HPDE6-E6E7 (cell line): ENCODE results near the gene HIVEP1.

Experiments
- DNase-seq: peaks from one replicate; pipeline ENCODE4 v3.0.0; 2011; ENCODE audit warnings: missing footprints; ENCODE audit errors: extremely low spot score

The HIVEP1 gene

DNA sequence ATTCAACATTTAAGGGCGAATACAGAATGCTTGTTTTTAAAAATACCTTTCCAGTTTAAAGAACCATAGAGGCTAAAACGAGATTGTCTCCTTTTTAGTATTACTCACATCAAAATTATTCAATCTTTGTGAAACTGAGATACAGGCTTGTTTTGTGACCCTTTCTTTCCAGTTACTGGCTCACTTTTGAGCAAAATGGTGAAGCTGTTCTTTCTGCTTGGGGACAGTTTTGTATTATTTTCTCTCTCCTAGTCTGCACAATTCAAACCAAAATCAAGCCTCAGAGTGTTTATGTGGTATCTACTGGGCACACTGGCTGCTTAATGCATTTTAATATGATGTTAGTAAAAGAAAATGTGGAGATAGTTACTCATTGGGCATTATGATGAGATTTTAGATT, 36.5 kb downstream of the HIVEP1 start:
- no peak for DNase-seq

DNA sequence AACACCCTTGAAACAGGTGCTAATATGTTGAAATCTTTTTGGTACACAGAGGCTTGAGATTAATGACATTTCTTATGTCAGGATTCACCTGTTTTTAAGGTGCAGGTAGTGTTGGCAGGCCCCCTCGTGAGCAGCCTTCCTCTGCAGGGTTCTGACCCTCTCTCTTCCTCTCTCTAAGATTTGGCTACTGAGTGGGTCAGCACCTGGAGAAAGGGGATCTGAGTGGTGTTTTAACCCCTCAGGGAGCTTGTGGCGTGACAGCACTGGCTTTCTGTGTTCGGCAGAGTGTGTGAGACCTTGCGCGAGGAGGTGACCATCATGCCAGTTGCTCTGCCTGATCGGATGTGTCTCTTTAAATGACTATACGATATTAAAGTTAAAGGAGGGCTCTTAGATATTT, 37.1 kb downstream of the HIVEP1 start:
- DNase-seq = no peak

DNA sequence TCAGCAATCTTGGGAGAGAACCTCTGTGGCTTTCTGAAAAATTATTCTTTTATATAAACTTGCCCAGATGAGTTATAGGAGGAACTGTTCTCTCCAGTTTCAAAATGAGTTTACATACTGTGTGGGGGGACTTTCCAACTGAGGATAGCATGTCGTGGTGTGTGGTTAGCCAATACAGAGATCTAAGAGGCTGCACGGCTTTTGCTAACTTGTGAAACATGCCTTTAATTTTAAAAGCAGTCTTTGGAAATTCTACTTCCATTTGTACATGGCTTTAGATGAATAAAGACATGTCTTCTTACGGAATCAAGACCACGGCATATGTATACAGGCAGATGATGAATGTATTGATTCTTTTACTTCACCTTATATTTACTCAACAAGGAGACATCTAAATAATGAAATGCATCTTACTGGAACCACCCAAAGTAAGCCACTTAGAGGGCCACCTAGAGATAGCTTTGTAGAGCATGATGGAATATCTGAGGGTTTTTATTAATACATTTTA, 39.8 kb downstream of the HIVEP1 start:
- no peak for DNase-seq

DNA sequence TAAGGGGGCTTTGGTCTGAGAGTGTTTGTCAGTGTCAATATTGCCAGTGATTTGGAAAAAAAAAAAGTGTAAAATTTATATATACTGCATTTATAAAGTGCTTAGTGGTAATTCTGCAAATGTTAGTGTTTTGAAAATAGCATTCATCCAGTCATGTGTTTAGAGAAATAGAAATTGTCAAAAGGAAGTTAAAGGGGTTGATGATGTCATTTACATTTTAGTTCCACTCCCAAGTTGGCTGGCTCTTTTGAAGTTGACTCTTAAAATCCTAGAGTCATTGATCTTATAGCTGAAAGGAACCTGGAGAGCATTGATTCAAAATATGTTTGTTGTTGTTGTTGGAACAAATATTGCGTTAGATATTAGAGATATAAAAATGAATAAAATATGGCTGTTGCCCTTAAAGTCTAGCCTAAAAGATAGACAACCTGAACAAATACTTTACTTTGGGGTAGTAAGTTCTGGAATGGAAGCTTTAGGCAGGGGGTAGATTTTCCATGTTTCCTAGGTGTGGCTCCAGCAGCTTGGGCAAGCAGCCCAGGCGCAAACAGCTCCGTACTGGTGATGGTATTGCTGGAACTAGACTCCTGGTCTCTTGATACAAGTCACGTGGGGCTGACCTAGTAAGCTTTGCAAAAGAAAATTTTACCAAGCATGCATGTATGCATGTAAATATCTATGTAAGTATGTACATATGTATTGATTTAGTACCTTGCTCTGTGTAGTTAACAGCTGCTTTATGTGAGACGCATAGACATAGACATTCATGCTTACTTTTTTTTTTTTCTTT, 46.3 kb downstream of the HIVEP1 start:
- no peak for DNase-seq

DNA sequence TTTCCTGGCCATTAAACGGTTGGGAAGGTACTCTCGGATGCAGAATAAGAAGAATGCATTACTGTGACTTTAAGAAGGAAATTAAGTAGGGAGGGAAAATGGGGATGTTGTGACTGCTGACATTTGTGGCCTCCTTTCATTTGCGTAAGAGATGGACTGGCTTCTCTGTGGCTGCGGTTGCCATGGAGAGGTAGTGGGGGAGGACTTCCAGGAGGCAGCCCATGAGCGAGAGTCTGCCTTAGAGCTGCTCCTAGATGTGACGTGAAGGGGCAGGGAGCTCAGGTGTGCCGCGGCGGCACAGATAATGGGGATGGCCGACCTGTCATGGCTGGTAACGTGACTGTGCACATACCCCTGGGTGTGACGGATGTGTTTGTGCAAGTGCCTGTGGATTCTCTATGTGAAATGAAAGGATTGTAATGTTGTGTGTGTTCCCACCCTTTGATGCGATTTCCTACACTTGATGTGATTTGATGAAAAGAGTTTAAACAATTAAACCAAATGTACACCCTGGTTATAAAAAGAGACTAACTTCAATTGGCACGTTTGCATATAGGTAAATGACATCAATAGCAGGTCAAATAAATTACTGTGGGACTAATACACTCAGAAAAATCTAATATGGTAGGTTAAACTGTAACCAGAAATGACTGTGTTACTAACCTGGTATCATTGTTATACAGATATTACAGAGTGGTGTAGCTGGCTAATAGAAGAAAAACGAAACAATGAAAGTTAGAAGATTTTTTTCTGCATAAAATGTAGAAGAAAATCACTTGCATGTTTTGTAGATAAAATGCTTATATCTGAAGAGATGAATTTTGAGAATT, 48.9 kb downstream of the HIVEP1 start:
- DNase-seq = peak; percentile 69

DNA sequence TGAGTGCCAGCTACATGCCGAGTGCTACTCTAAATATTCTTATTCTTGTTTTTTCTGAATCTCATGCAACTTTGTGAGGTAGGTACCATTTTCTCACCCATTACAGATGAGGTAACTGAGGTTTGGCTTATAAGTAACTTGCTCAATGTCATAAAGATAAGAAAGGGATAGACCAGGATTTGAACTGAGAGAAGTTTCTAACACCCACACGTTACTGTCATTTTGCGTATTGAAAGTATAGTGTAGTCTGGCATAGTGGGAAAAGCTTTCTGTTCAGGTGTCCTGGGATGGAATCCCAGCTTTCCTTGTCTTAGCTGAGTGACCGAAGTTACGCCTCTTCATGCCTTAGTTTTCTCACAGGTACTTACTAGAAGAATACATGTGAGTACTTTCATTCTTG, 50.5 kb downstream of the HIVEP1 start:
- no peak for DNase-seq

DNA sequence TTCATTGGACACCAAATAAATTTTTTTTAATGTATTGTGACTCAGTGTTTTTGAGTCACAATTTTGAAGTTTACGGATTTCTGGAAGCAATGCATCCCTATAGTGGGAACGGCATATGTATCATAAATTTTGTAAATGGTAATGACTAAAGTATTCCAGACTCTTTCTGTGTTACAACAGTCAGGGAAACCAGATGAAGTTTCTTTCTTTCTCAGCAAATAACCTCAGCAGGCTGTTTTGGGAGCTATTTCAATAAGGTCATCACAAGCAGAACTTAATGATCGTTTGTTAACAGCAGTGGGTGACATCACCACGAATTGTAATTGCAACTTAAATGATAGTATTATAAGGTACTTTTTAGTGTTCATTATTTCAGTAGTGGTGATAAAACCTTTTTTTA, 52.0 kb downstream of the HIVEP1 start:
- no peak for DNase-seq

DNA sequence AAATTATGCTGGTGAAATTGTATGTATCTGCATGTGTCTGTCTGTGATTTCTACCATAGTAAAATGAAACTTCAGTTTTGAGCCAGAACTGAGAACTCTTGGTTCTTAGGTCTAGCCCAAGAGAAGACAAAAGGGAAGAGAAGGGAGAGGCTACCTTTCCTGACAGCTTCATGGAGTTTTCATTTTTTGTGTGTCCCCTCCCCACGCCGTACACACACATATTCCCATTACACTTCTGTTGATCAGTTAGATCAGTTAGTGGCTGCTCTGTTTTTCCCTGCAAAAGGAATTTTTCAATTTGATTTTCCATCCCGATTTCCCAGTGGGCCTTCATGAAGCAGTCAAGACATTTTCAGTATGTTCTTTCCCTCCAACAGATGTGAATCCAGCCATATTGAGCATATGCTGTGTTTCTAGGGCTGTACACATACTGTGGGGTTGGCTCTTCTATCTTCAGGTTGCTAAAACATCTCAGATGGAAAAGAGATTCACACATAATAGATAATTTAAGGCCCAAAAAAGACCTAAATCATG, 52.5 kb downstream of the HIVEP1 start:
- no peak for DNase-seq

DNA sequence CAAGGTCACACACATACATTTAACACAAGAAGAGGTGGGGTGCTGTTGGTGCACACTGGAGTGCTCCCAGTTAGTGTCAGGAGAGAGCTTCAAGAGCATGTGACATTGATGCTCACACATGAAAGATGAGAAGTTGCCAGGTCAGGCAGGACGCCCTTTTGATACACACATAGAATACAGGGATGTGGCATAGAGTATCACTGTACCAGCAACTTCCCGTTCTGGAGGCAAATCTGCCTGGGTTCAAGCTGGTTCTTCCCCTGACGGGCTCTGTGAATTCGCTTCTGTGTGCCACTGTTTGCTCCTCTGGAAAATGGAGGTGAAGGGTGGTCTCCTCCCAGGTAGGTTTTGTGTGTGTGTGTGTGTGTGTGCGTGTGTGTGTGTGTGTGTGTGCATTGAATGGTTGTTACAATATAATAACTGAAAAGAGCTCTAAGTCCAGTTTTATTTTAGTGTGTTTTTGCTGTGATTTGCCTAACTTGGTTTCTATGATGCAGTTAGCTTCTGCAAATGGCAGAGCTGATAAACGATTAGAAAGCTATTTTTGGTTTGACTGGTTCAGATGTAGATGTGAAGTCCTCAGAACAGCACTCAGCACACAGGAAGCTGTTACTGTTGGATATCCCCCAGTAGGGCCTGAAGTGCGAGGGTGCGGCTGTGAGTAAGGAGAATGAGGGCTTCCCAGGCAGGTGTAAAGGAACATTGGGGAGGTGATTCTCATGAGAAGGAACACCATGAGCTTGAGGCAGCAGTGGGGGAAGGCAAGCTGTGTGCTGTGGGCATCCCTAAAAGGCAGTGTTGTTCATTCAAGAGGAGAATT, 53.4 kb downstream of the HIVEP1 start:
- no peak for DNase-seq

DNA sequence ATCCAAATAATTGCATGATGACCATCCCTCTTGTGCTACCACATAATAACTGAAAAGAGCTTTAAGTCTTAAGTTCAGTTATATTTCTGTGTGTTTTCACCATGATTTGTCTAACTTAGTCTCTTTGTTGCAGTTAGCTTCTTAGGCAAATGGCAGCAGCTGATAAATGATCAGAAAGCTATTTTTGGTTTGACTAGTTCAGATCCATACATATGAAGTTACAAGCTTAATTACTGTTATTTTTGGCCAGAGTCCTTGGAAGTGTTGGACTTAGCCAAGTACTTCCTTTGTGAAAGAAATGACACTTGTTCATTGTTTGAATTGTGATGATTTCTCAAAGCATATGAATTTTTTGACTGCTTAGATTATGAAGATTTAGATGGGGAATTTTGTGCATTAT, 54.2 kb downstream of the HIVEP1 start:
- no peak for DNase-seq

DNA sequence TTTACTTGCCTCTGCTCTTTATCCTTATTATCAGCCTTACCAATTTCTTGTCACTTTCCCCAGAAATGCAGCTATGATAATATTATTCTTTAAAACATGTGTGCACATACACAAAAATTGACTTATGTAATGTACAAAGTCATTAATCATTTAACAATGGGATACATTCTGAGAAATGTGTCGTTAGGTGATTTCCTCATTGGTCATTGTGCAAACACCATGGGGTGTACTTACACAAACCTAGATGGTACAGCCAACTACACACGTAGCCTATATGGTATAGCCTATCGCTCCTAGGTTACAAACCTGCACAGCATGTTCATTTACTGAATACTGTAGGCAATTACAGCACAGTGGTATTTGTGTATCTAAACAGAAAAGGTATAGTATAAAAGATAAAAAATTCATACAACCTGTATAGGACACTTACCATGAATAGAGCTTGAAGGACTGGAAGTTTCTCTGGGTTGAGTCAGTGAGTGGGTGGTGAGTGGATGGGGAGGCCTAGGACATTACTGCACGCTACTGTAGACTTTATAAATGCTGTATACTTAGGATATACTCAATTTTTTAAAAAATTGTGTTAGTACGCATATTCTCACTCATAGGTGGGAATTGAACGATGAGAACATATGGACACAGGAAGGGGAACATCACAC, 56.9 kb downstream of the HIVEP1 start:
- DNase-seq = no peak

DNA sequence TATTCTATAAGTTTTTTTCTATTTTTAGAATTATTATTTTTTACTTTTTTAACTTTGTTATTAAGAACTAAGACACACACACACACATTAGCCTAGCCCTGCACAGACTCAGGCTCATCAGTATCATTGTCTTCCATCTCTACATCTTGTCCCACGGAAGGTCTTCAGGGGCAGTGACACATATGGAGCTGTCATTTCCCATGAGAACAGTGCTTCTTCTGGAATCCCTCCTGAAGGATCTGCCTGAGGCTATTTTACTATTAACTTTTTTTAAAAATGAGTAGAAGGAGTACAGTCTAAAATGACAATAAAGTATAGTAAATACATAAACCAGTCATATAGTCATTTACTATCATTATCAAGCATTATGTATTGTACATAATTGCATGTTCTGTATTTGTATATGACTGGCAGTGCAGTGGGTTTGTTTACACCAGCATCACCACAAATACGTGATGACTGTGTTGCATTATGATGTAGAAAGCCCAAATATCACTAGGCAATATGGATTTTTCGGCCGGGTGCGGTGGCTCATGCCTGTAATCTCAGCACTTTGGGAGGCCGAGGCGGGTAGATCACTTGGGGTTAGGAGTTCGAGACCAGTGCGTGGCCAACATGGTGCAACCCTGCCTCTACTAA, 57.9 kb downstream of the HIVEP1 start:
- DNase-seq = no peak

DNA sequence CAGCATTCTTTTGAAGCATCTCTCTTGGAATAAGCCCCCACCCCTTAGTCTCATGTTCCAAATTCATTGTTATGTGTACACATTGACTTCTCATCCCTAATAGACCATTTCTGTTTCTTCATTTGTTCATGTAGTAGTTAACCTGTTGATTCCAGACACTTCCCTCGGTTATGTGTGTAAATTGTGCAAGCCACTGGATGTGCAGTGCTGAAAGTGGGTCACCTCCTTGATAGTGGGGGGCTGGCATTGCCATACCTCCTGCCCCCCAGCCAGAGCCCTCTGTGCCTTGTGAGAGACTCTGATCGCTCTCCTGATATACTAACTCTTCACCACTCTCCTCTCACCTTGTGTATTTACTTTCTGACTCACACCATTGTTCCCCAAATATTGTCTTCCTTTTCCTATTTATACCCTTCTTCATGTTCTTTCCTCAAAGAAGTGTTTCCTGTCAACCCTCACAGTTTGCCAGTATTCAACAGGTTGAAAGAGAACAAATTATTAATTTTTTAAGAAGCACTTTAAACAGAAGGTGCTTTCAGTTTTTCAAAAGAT, 59.0 kb downstream of the HIVEP1 start:
- DNase-seq = no peak

DNA sequence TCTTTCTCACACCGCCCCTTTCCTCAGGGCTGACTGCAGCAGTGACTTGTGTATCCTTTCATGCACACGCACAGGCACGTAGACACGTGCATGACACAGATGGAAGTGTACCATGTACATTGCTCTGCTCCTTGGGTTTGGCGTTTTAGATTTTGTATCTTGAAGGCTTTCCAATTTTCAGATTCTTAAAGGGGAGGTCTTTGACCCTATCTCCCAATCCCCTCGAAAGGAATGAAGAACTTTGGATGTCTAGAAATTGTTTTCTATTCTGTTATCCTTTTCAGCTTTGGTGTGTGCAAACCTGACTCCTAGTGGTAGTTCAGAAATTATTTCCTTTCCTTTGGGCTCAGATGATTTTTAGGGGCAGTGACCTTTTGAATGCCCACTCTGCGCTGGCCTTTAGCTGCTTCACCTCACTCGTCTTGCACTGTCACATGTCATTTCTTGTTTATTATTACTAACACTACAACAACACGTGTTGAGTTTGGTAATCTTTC, 63.0 kb downstream of the HIVEP1 start:
- DNase-seq = peak; percentile 29

DNA sequence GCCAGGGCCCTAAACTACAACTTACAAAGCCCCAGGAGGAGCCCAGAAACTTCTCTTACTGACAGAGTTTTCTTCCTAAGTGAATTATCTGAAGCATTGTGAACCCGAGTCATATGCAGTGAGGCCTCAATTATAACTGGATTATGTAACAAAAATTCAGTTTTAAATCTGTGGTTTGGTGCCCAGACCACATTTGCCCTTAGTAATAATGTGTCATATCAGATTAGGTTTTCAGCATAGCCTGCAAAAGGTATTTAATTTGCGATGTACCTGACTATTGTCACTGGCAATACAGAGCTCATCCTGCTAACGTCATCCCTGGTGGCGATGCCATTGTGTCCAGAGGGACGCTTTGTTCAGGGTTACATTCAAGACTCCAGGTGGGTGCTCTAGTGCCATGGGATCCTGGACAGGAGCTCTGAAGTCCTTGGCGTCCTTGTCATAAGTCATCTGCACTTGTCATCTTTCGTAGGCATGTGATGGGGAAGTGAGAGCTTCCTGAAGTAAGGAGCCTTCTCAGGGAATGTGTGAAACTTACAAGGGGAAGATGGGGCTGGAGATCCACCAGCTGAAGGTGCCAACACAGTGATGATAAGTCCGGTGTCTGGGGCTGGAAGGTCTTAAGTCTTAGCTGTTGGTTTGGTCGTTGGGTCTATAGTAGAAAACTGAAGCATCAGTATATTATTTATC, 65.1 kb downstream of the HIVEP1 start:
- no peak for DNase-seq

DNA sequence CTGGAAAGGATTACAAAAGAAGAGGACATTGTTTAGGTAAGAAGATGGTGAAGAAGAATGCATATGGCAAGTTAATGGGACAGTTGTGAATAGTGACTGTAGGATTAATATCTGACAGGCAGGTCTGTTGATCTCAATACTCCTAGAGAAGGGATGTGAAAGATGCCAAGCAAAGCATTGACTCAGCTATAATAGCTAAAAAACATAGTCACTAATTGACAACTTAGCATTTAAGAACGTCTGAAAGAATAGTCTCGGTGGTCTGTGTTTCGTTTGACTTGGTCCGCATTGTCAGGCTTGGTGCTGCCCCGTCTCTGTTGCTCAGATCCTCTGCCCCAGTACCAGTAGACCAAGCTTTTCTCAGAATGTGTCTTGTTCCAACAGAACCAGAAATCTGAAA, 65.9 kb downstream of the HIVEP1 start:
- DNase-seq = no peak

DNA sequence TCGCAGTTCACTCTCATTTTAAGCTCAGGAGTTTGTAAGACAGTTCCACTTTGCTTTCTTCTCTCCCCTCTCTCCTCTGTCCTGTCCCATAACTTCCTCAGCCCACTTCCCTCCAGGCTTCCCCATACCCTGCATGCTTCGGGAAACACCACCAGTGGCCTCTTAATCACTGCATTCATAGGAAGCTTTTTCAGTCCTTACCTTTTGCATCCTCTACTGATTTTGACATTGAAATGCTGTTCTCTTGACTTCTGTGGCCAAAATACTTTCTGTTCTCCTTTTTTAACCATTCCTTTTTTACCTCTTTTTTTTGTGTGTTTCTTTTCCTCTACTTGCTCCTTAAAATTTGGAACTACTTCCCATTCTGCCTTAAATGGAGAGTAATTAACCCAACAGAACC, 69.7 kb downstream of the HIVEP1 start:
- DNase-seq = no peak

DNA sequence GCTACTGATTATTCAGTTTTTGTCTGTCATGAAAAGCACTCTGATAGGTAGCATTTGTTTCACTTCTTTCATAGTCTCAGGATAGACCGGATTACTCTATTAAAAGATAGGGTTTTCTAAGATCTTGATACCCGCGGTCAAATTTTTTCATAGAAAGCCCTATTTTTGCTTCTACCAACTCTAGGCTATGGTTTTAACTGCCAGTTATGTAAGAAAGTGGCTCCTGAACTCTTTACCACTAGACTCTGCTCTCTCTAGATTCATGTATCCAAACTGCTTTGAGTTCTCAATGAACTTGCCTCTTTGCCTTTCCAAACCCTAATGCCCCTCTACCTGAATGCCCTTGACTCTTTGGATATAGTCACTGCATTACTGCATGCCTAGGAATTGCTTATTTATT, 70.3 kb downstream of the HIVEP1 start:
- no peak for DNase-seq

DNA sequence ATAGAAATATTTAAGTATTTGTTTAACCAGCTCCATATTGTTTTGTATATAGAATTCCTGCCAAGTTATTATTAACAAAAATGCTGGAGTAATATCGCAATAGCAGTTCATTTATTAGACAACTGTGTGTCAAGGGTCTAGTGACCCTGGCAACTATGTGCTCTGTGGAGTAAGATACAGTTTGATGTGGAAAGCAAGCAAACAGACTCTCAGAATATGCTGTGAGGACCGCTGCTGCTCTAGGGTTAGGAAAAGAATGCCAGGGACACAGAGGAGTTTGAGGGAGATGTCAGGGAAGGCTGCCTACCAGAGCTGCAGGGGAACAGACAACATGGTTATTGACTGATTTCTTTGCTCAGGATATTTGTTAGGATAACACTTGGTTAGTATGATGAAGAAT, 71.2 kb downstream of the HIVEP1 start:
- no peak for DNase-seq

DNA sequence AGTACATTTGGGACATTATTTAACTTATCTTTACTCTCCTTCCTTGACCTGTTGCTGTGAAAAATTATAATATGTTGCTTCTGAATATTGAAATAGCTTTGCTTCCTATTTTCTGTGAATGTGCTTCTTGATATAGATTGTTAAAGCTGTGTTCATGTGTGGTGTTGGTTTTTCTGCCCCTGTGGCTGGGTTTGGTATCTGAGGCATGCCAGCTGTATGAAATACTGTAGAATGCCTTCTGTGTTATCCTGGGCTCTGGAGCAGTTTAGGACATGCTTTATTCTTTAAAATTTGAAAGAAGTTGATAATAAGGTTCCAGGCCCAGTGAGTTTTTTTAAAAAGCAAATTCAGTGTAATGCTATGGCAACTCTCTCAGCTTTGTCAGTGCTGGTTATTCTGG, 71.7 kb downstream of the HIVEP1 start:
- DNase-seq = no peak
